ENCODE measurements around the gene TXN. TPM values are rescaled to one million over a fixed set of nuclear protein-coding genes. Genes with fewer than 3 reads are reported as not detected.

TXN gene
- 53.5 TPM for polyA plus RNA-seq (ENCODE audit: insufficient read length)

DNA sequence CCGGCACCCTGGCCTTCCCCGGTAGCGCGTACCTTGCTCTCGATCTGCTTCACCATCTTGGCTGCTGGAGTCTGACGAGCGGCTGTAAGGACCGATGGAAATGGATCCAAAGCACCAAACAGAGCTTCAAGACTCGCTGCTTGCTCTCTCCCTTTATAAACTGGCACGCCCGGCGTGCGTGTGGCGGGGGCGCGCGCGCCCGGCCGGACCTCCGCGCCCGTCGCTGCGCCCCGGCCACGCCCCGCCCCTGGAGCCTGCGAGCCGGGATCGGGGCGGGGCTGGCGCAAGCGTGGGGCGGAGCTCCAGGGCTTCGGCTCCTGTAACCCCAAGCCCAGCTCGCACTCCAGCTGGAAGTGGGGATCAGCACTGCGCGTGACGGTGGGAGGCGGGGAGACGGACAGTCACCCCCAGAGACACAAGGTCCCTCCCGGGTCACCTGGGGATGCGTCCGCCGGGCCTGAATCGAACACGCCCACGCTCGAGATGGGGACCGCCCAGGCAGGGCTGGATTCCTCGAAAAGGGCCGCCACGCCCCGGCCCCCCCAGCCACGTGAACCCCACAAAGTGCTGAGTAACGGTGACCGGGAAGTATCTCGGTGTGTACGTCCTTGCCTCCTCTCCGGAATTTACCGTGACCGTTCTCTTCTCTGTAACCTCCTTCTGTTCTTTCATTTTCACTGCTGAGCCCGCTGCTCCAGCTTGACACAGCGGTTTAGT lies at the start of gene TXN:
Gene TXN (minus strand): TSS at position 128 of the 717 bp plus-strand sequence. CDS start 72 bp downstream, at position 56.
- peak; percentile 93 for DNase-seq

DNA sequence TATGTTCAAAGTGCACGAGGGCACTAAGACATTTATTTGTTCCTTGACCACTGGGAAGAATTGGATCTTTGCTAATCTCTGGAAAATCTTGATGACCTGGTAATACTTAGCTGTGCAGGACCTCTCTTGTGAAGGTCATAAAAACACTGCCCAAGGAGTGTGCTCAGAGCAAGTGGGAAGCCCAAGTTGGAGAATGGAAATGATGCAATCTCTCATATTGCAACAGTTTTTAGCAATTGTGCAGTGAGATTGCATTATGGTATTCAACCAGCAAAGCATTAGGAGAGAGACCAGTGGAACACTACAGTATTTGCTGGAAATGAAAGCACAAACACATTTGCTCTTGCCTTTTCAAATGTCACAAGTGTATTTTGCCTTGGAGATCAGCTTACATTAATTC lies 46.8 kb upstream of the TXN start:
- DNase-seq = no peak

DNA sequence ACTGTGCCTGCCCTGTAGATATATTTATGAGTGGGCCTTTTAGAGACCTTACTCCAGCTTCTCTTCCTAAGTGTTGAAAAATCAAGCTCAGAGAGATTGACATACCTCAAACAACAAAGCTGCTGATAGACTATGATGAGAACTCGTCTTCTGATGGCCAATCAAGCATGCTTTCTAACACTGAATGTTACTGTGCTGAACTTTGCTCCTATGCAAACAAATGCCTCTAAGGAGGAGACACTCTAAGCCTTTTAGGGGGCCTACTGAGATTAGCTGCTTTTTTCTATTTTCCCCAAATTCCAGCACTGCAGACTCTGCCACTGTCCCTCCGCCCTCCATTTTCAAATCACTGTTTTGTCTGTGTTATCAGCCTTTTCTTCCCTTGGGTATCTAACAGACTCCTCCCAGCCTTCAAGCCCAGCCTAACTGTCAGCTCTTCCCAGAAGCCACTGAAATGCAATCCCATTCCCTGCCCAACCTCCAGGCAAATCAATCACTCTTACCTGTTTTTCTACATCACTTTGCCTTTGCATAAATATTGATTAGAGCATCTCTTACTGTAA lies 41.8 kb upstream of the TXN start:
- no peak for DNase-seq

DNA sequence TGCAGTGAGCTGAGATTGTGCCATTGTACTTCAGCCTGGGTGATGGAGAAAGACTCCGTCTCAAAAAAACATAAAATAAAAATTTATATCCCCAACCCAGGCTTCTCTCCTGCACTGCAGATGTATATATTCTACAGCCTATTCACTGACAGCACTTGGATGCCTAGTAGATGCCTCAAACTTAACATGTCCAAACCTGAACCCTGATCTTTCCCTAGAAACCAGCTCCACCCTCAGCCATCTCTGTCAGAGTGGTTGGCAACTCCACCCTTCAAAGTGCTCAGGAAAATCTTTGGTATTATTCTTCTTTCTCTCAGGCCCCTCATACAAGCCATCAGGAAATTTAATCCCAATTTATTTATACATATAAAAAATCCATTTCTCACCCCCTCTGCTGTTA lies 36.9 kb upstream of the TXN start:
- DNase-seq = no peak

DNA sequence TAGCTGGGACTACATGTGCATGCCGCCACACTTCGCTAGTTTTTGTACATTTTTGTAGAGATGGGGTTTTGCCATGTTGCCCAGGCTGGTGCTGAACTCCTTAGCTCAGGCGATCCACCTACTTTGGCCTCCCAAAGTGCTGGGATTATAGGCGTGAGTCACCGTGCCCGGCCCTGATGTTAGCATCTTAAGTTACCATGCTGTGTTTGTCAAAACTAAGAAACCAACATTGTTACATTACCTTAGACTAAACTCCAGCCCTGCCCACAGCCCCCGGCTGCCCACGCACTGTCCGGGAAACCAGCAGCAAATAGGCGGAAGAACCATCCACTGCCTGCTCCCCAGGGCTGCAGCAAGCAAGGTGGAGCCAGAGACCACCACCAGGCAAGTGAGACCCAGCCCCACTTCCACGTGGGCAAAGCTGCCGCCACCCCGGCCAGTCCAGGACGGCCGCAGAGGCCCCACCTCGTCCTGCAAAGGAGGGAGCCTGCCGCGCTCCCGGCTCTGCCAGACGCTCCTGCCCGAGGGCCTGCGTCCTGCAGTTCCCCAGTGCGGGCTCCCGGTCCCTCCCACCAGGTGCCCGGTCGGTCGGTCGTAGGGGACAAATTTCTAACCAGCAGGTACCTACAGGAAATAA lies 35.7 kb upstream of the TXN start:
- DNase-seq = no peak

DNA sequence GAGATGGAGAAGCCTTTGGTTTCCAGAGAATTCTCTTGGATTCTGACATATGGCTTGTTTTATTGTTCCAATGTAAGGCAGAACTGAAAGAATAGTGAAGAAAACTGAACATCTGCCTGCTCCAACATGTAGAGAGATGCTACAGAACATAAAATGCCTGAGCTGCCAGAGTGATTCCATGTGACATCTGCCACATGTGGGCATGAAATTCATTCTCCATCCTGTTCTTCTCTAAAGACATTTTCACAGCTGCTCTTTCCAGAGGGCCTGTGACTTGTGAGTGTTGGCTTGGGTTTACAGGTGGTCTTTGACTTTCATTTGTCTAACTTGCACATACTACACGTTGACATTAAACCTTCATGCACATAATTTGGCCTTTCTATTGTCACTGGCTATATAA lies 33.7 kb upstream of the TXN start:
- no peak for DNase-seq

DNA sequence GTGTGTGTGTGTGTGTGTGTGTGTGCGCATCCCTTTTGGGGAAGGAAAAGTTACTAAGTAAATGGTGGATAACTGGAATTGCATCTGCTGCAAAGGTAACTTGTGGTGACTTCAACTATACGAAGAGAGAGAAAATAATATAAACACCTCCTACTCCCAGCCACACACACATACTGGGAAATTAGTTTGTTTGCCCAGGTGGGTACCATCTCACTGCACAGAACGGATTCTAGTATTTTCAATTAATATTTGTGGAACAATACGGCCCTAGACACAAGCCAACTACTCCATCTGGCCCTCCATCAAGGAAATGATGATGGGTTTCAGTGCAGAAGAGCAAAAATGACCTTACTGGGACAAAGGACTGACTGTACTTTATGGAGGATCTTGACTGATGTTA lies 32.2 kb upstream of the TXN start:
- DNase-seq = no peak

DNA sequence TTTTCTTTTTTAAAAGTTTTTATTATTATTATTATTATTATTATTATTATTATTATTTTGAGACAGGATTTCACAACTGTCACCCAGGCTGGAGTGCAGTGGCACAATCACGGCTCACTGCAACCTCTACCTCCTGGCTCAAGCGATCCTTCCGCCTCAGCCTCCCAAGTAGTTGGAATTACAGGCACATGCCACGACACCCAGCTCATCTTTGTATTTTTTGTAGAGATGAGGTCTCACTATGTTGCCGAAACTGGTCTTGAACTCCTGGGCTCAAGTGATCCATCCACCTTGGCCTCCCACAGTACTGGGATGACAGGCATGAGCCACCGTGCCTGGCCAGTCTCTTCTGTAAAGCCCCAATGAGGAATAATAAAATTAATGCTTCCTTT lies 31.0 kb upstream of the TXN start:
- no peak for DNase-seq

DNA sequence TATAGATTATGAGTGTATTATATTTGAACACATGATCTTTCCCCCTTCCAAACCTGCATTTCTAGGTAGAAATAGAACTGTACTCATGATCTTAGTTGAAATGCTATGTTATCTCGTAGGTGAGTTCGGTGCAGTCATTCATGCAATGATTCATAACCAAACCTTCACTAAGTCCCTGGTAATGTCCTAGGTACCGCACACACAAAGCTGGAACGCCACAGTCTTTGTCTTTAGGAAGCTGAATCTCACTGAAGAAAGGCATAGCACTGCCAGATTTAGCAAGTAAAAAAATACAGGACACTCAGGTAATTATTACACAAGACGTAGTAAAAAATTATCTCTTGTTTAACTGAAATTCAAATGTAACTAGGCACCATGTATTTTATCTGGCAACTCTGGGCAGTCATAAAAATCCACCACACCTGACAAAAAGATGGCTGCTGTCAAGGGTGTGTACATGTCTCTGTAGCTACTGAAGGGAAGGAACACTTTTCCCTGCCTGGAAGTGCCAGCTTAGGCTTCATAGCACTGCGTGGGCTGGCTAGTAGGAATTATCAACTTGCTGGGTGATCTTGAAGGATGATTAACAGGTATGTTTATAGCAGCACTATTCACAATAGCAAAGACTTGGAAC lies 28.0 kb upstream of the TXN start:
- DNase-seq = no peak

DNA sequence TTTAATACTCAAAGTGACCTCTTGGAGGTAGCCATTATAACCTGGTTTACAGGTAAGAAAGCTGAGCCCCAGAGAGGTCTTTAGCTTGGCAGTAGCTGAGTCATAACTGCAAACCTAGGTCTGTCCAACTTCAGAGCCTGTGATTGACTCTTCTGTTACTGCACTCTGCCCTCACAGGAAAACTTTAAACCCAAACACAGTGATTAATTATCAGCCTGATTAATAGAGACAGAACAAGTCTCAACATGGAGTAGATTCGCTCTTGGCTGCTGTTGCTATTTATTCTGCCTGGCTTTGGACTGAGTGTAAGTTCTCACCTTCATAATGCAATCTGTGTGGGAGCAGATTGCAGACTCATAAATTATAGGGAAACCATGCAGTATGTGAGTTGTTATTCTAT lies 27.4 kb upstream of the TXN start:
- DNase-seq = no peak

DNA sequence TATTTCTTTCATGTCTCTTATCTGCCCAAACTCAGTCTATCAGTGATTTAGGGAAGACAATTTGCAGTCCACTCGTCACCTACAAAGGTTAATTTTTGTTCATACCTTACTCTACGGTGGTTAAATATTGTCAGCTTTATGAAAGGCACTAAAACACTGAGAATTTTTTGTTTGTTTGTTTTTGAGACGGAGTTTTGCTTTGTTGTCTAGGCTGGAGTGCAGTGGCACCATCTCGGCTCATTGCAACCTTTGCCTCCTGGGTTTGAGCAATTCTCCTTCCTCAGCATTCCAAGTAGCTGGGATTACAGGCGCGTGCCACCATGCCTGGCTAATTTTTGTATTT lies 26.4 kb upstream of the TXN start:
- DNase-seq = no peak

DNA sequence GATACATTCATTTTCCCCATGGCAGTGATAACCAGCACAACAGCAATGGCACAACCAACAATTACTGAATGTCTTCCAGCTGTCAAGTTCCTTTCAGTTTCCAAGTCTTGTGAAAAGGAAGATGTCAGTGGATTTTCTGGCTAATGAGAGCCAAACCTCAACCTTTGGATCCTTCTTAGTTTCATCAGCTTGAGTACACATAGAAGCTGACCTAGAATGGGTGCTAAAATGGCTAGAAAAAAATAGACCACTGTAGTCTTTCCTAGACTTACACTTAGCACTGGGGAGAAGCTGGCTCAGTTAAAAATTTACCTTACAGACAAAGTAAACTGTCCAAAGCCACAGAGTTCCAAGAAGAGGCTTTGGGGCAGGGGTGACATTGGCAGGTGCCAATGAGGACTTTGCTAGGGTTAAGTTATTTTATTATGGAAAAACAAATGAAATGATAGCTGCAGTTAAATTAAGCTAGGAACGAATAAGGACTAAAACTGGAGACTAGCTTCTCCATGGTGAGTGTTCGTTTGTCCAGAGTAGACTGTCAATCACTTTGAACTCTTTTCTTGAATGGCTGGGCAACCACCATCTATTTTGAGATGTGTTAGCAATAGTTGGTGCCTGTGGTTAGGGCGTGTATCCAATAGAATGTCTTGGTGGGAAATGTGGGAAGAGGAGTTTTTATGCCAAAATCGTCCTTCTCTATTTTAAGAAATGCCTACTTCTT lies 25.9 kb upstream of the TXN start:
- DNase-seq = no peak

DNA sequence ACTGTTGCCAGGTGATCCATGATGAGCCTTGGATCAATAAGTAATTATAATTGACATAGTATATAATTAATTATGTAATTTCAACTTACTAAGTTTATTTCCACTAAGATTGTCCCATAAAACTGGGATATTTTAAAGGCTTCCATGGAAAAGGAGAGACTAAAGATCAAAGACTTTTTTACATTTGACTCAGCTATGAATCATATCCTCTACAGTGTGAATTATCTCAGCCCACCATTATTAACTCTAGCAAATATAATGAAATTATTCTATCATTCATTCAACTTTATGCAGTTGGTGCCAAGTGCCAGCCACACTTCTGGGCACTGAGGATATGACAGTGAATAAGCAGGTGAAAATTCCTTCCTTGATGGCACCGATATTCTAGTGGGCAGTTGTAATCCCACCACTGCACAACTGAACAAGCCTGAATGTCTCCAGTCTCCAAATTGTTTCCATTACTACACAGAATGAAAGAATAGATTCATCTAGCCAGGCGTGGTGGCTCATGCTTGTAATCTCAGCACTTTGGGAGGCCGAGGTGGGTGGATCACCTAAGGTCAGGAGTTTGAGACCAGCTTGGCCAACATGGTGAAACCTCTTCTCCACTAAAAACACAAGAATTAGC lies 21.9 kb upstream of the TXN start:
- DNase-seq = no peak

DNA sequence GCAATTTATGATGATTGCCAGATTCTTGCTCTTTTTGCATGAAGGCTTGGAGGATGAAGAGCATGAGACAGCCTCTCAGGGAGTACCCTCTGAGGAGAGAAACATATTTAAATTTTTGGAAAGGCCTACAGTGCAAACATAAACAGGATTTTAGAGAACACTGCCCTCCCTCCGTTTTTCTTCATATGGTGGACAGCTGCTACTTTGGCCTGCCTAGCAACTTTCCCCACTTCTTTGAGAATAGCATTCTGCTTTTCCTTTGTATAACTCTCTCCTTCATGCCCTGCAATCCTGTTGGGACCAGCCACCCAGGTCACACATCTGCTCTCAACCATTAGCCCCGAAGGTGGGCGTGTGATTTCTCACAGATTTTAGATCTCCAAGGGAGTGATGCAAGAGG lies 20.5 kb upstream of the TXN start:
- no peak for DNase-seq

DNA sequence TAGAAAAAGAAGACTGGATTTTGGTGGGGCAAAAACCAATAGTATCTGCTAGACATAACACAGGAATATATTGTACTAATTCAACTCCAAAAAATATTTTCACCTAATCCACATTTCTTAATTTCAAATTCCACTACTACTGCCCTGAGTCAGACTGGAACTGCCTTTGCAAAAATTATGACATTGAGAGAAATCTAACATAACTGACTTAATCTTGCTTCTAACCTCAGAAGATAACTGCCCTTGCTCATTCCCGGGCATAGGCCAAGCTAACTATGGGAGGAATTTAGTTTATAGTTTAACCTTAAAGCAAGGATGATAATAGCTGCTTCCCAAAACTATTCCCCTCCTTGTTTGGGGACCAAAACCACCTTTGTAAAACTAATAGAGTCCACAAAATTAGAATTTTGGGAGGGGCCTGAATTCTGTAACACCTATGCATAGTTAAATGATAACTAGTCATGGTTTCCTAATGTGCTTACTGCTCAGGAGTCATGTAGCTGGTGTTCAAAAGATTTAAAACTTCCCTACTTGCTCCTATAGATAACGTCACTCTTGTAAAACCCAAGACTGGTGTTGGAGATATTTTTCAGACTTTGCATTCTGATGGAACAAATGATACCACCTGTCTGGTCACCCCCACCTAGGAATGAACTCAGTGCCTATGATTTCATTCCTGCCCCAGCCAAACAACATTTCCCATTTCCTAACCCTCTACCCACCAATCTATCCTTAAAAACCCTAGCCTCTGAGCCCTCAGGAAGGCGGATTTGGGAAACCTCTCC lies 14.1 kb upstream of the TXN start:
- DNase-seq = no peak

DNA sequence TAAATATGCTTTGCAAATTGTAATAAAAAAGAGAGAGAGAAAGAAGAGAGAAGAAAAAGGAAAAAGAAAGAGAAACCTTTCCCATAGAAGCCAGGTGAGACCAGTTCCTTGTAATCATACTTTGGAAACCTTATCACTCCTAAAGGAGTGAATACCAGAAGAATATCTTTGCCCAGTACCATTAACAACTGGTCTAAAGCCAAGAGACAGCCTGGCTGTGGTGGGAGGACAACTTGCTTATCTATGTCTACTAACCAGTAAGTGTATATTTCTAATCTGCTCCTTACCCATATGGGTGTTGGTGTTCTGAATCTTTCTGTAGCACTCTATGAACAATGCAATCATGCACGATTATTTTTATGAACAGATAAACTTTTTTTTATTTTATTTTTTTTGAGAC lies 10.5 kb upstream of the TXN start:
- no peak for DNase-seq

DNA sequence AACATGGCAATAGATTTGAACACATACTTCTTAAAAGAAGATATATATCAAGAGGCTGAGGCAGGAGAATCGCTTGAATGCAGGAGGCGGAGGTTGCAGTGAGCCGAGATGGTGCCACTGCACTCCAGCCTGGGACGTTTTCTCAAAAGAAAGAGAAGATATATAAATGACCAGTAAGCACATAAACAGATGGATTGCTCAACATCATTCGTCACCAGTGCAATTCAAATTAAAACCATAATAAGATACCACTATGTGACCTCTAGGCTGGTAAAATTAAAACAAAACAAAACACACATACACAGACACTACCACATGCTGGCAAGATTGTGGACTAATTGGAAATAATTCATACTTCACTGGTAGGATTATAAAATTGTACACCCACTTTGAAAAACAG lies 5.3 kb upstream of the TXN start:
- DNase-seq = no peak

DNA sequence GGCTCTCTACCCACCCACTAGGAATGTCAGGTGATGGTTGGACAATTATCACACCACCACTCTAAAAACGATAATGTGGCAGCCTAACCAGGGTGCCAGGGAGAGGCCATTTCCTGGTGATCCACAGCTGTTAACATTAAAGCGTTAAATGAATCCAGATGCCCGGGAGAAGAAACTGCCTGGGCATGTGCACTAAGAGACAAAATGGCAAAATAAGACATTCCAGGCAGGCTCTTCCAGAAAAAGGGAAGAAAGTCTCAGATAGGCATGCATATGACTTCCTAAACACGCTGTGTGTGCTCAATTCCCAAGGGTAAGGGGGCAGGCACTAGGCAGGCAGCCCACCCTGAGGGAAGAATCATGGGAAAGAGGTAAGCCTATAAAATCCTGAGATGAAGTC lies 4.6 kb upstream of the TXN start:
- no peak for DNase-seq

DNA sequence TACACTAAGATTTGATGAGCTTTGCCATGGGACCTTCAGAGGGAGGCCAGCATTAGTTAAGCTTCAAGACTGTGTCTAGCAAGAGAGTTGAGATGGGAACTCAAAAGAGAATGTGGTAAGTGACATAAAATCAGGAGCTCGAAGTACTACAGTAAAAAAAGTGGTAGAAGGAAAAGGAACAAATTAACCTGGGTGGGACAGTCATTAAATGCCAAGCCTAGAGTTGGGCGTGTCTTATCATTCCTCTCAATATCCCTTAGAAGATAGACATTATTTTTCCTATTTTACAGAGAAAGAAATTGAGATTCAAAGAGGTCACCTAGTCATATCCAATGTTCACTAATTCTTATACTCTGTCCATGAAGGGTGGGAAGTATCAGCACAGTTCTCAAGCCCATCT lies 3.3 kb upstream of the TXN start:
- DNase-seq = no peak

DNA sequence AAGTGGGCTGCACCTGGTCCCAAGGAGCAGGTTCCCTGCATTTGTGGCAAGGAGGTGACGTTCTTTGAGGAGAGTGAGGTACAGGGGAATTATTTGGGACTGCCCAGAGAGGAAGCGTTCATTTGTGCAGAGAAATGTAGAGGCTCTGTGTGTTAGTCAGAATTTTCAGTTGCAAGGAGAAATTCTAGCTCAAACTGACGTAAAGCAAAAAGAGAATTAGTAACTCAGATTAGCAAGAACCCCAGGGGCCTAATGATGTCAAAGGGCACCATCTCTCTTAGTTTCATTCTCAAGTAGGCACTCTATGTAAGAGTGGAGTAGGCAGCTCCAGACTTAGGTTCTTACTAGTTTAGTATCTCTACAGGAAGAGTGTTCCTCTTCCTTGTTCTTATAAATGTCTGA lies 2.4 kb upstream of the TXN start:
- DNase-seq = no peak

DNA sequence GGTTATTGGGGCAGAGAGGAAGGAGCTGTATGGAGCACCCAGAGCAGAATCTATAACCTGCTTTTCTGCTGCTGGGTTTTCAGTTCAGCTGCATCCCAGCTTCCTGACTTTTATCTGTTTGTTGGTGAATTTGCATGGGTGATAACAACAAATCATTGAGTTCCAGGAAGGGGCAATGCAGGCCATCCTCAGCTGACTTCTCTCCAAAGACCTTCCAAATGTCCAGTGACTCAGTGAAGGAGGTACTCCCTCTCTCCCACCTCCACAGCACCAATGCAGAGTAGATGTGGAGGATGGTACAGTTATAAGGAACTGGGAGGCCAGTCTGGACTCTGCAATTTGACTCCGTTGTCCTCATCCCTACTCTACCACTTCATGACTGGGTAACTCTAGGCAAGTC lies 1.6 kb upstream of the TXN start:
- no peak for DNase-seq
